Measurements from ENCODE around the gene STX16.

GRCh38 chr20:58628491-58629214, 22.4 kb upstream of the STX16 start:
- TF ChIP-seq CTCF (IDR thresholded peaks at IDR 0.05; ENCODE audit: low read length) = no peak
- no peak for TF ChIP-seq EZH2 (IDR thresholded peaks at IDR 0.05; ENCODE audit: borderline replicate concordance, low read length)
